Measurements from ENCODE around the gene CHTOP.

The CHTOP gene

DNA sequence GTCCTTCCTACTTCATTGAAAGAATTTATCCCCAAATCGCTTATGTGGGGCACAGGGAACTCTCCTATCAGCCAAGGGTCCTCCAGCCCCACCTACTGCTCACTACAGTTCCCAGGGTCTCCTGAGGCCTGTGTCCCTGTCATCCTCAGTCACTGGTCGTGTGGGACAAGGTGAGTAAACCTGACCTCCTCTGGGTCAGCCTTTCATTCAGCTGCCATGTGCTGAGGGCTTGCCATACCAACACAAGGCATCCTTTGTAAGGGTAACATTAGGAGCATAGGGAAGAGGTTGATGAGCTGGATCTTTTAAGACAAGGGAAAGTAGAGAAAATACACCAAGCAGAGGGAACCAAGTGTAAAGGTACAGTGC is 13.5 kb downstream of the CHTOP start:
- TF ChIP-seq, protein P1, sequence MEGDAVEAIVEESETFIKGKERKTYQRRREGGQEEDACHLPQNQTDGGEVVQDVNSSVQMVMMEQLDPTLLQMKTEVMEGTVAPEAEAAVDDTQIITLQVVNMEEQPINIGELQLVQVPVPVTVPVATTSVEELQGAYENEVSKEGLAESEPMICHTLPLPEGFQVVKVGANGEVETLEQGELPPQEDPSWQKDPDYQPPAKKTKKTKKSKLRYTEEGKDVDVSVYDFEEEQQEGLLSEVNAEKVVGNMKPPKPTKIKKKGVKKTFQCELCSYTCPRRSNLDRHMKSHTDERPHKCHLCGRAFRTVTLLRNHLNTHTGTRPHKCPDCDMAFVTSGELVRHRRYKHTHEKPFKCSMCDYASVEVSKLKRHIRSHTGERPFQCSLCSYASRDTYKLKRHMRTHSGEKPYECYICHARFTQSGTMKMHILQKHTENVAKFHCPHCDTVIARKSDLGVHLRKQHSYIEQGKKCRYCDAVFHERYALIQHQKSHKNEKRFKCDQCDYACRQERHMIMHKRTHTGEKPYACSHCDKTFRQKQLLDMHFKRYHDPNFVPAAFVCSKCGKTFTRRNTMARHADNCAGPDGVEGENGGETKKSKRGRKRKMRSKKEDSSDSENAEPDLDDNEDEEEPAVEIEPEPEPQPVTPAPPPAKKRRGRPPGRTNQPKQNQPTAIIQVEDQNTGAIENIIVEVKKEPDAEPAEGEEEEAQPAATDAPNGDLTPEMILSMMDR (IDR thresholded peaks at IDR 0.05; ENCODE audit: insufficient read depth, low read depth, low read length, missing control alignments): no peak
- no peak overlapping the region for H3K4me3 ChIP-seq (ENCODE audit: low read length)
- no peak for DNase-seq (ENCODE audit: low read depth)

DNA sequence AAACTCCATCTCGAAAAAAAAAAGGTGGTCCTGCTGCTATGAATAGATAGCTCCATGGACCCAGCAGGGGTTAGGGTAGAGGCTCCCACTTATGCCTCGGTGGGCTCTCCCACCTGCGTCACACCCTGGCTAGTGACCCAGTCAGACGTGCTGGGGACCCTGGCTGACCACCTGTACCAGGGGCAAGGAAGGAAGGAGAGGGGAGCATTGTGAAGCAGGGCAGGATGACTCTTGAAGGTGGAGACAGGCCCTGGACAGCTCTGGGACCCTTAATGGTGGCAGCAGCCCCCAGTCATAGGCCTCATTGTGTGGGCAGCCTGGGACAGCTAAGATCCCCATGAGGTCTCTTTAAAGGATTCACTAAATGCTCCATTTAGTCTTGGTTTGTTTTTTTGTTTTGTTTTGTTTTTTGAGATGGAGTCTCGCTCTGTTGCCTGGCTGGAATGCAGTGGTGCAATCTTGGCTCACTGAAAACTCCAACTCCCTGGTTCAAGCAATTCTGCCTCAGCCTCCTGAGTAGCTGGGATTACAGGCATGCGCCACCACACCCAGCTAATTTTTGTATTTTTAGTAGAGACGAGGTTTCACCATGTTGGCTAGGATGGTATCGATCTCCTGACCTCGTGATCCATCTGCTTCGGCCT is 14.3 kb downstream of the CHTOP start:
- DNase-seq (ENCODE audit: low read depth): no peak
- H3K4me3 ChIP-seq (ENCODE audit: low read length): no peak overlapping the region
- TF ChIP-seq, protein P1 (IDR thresholded peaks at IDR 0.05; ENCODE audit: insufficient read depth, low read depth, low read length, missing control alignments): no peak

DNA sequence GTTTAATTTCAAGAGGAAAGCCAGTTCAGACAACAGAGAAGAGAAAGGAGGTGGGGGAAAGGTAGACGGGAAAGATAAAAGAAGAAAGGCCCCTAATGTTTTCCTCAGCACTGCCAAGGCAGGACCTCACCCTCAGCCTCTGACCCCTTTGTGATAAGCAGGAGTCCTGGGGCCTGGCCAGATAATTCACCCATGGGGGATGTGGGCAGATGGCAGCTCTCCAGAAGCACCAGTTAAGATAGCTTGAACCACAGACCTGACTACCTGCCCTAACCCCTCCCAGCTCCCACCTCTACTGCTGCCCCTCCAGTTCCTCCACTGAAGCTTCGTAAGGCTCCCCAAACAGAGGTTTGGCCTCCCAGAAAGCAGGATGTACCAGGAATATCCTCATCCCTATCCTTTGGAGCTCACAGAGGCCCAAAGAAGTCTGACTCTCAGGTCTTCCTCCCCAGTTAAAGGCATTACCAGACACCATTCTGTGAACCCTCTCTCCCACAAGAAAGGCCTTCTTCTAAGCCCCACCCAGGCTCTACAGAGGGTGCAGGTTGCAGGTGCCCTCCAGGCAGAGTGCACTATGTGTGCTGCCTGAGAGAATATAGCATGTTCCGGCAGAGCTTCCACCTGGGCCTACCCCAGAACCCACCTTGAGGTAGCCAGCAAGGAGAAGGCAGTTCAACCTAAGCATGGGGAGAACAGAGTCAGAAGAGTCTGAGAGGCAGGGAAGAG is 15.4 kb downstream of the CHTOP start:
- no peak overlapping the region for H3K4me3 ChIP-seq (ENCODE audit: low read length)
- no peak for DNase-seq (ENCODE audit: low read depth)
- TF ChIP-seq, protein P1 (IDR thresholded peaks at IDR 0.05; ENCODE audit: insufficient read depth, low read depth, low read length, missing control alignments): no peak

DNA sequence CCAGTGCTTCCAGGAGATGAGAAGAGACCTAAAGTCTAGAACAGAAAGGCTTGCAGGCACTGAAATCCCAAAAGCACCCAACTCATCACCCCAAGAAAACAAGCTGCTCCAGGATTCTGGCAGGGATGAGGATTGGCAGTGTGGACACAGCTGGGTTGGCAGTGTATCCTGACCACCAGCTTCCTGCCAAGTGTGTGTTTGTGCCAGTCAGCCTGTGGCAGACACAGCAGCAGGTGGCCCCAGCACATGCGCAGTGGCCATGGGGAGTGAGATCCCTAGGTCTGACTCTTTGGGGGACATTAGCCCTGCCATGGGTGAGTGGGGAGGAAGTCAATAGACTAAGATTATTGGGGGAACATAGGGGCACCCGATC is 16.0 kb downstream of the CHTOP start:
- no peak overlapping the region for H3K4me3 ChIP-seq (ENCODE audit: low read length)
- no peak for DNase-seq (ENCODE audit: low read depth)
- TF ChIP-seq, protein P1 (IDR thresholded peaks at IDR 0.05; ENCODE audit: insufficient read depth, low read depth, low read length, missing control alignments): no peak

DNA sequence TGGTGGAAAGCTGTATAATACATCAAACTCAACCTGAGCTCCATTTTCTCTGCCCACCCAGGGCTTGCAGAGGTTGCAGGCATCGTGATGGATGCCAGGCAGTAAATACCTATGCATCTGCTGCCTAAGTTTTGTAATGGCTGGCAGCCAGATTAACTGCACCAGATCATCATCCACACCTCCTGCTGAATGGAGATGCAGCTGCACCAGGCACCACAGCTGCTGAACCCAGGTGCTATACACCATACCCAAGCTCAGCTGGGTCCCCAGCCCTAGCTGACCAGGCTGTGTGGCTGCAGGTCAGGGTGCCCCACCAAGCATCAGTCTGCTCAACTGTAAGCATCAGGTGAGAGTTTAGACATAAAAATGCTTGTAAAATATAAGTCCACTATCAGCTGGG is 17.9 kb downstream of the CHTOP start:
- H3K4me3 ChIP-seq (ENCODE audit: low read length): no peak overlapping the region
- DNase-seq (ENCODE audit: low read depth): no peak
- TF ChIP-seq, protein P1 (IDR thresholded peaks at IDR 0.05; ENCODE audit: insufficient read depth, low read depth, low read length, missing control alignments): no peak

DNA sequence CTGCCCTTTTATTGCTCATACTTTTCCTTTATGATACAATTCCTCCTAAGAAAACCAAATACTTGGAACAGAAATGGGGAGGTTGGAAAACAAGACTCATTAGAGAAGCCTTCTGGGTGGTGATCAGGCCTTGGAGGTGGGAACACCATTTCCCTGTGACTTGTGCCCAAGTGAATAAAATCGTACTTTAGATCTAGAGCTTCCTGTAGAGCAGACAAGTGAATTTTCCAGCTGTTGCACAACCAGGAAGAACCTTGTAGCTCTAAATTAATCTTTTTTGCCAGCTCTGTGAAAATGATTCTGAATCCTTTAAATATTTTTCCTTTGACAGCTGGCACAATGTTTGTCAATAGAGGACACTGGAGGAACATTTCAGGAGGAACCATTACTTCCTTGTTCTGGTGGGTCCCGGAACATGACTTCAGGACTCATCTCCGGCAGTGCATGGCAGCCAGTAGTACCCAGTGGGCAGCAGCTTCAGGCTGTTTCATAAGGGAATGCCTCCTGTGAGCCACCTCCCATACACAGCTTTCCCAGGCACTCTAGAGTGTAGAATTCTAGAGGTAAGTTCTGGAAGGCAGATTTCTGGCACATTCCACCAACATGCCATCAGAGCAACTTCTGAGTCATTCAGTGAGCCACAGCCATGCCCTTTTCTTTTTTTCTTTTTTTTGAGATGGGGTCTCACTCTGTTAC is 19.1 kb downstream of the CHTOP start:
- TF ChIP-seq, protein P1 (IDR thresholded peaks at IDR 0.05; ENCODE audit: insufficient read depth, low read depth, low read length, missing control alignments): no peak
- no peak overlapping the region for H3K4me3 ChIP-seq (ENCODE audit: low read length)
- peak; percentile 84 for DNase-seq (ENCODE audit: low read depth)

Measured in epithelial cell of esophagus (primary cell).